Measurements from ENCODE around the gene PHRF1.

Gene PHRF1

GRCh38 chr11:618856-619627 is 42.8 kb downstream of the PHRF1 start:
- no peak overlapping the region for H3K27ac ChIP-seq (ENCODE audit: low read depth, low read length, severe bottlenecking)
- H3K36me3 ChIP-seq (ENCODE audit: control insufficient read depth, insufficient read depth, low read length), result peaks cover 7% of the 10 kb centered on the region
- WGBS, 2 experiments (ENCODE audit: insufficient coverage in 2 of 2), result 92 to 95% methylated on average over 9 to 18 of the region's 24 CpGs
- peaks cover 16% of the 10 kb centered on the region for H3K4me1 ChIP-seq (ENCODE audit: control insufficient read depth, insufficient read depth, low read length, poor library complexity, severe bottlenecking)
- no peaks in the 10 kb centered on the region for H3K9me3 ChIP-seq (ENCODE audit: control insufficient read depth, low read length)
- H3K4me3 ChIP-seq (ENCODE audit: extremely low read depth, insufficient read depth, low read length, poor library complexity, severe bottlenecking), result no peak overlapping the region

GRCh38 chr11:619628-620050 is 43.4 kb downstream of the PHRF1 start:
- WGBS, 2 experiments (ENCODE audit: insufficient coverage in 2 of 2), result 95 to 99% methylated on average over 15 to 17 of the region's 22 CpGs
- H3K9me3 ChIP-seq (ENCODE audit: control insufficient read depth, low read length), result no peaks in the 10 kb centered on the region
- peaks cover 5% of the 10 kb centered on the region for H3K36me3 ChIP-seq (ENCODE audit: control insufficient read depth, insufficient read depth, low read length)
- H3K4me1 ChIP-seq (ENCODE audit: control insufficient read depth, insufficient read depth, low read length, poor library complexity, severe bottlenecking), result peaks cover 16% of the 10 kb centered on the region
- no peak overlapping the region for H3K4me3 ChIP-seq (ENCODE audit: extremely low read depth, insufficient read depth, low read length, poor library complexity, severe bottlenecking)
- no peak overlapping the region for H3K27ac ChIP-seq (ENCODE audit: low read depth, low read length, severe bottlenecking)

- H3K27ac ChIP-seq (ENCODE audit: low read depth, low read length, severe bottlenecking), result no peak overlapping the region
- no peaks in the 10 kb centered on the region for H3K9me3 ChIP-seq (ENCODE audit: control insufficient read depth, low read length)
- 97 to 98% methylated on average over 11 of the region's 13 CpGs for WGBS, 2 experiments (ENCODE audit: insufficient coverage in 2 of 2)
- H3K4me1 ChIP-seq (ENCODE audit: control insufficient read depth, insufficient read depth, low read length, poor library complexity, severe bottlenecking), result peaks cover 12% of the 10 kb centered on the region
- H3K4me3 ChIP-seq (ENCODE audit: extremely low read depth, insufficient read depth, low read length, poor library complexity, severe bottlenecking), result no peak overlapping the region
- peaks cover 5% of the 10 kb centered on the region for H3K36me3 ChIP-seq (ENCODE audit: control insufficient read depth, insufficient read depth, low read length)
Observed at GRCh38 chr11:620201-620600, 43.9 kb downstream of the PHRF1 start.

GRCh38 chr11:620935-621814 is 44.9 kb downstream of the PHRF1 start:
- Histone ChIP-seq H3K36me3 (ENCODE audit: control insufficient read depth, insufficient read depth, low read length) (peaks cover 5% of the 10 kb centered on the region), H3K4me1 (ENCODE audit: control insufficient read depth, insufficient read depth, low read length, poor library complexity, severe bottlenecking) (peaks cover 6% of the 10 kb centered on the region), H3K27ac (ENCODE audit: low read depth, low read length, severe bottlenecking) (no peak overlapping the region), H3K4me3 (ENCODE audit: extremely low read depth, insufficient read depth, low read length, poor library complexity, severe bottlenecking) (no peak overlapping the region), H3K9me3 (ENCODE audit: control insufficient read depth, low read length) (no peaks in the 10 kb centered on the region)
- WGBS, 2 experiments (ENCODE audit: insufficient coverage in 2 of 2), result 89 to 91% methylated on average over 36 to 44 of the region's 45 CpGs

GRCh38 chr11:621838-622237 is 45.6 kb downstream of the PHRF1 start:
- Histone ChIP-seq H3K27ac (ENCODE audit: low read depth, low read length, severe bottlenecking) (no peak overlapping the region), H3K36me3 (ENCODE audit: control insufficient read depth, insufficient read depth, low read length) (peaks cover 5% of the 10 kb centered on the region), H3K4me3 (ENCODE audit: extremely low read depth, insufficient read depth, low read length, poor library complexity, severe bottlenecking) (no peak overlapping the region), H3K9me3 (ENCODE audit: control insufficient read depth, low read length) (no peaks in the 10 kb centered on the region), H3K4me1 (ENCODE audit: control insufficient read depth, insufficient read depth, low read length, poor library complexity, severe bottlenecking) (peaks cover 2% of the 10 kb centered on the region)
- 95 to 96% methylated on average over 20 to 27 of the region's 27 CpGs for WGBS, 2 experiments (ENCODE audit: insufficient coverage in 2 of 2)

- H3K9me3 ChIP-seq (ENCODE audit: control insufficient read depth, low read length), result no peaks in the 10 kb centered on the region
- no peaks in the 10 kb centered on the region for H3K36me3 ChIP-seq (ENCODE audit: control insufficient read depth, insufficient read depth, low read length)
- H3K27ac ChIP-seq (ENCODE audit: low read depth, low read length, severe bottlenecking), result no peak overlapping the region
- H3K4me3 ChIP-seq (ENCODE audit: extremely low read depth, insufficient read depth, low read length, poor library complexity, severe bottlenecking), result no peak overlapping the region
- H3K4me1 ChIP-seq (ENCODE audit: control insufficient read depth, insufficient read depth, low read length, poor library complexity, severe bottlenecking), result peaks cover 2% of the 10 kb centered on the region
- WGBS, 2 experiments (ENCODE audit: insufficient coverage in 2 of 2), result 82 to 86% methylated on average over 13 to 15 of the region's 15 CpGs
Observed at GRCh38 chr11:623349-623869, 47.1 kb downstream of the PHRF1 start.

GRCh38 chr11:623999-624704 is 47.9 kb downstream of the PHRF1 start:
- Histone ChIP-seq H3K27ac (ENCODE audit: low read depth, low read length, severe bottlenecking) (no peak overlapping the region), H3K4me3 (ENCODE audit: extremely low read depth, insufficient read depth, low read length, poor library complexity, severe bottlenecking) (no peak overlapping the region), H3K4me1 (ENCODE audit: control insufficient read depth, insufficient read depth, low read length, poor library complexity, severe bottlenecking) (peaks cover 8% of the 10 kb centered on the region), H3K9me3 (ENCODE audit: control insufficient read depth, low read length) (no peaks in the 10 kb centered on the region), H3K36me3 (ENCODE audit: control insufficient read depth, insufficient read depth, low read length) (no peaks in the 10 kb centered on the region)
- WGBS, 2 experiments (ENCODE audit: insufficient coverage in 2 of 2), result 90 to 92% methylated on average over 25 of the region's 25 CpGs

- no peaks in the 10 kb centered on the region for H3K9me3 ChIP-seq (ENCODE audit: control insufficient read depth, low read length)
- peaks cover 10% of the 10 kb centered on the region for H3K4me1 ChIP-seq (ENCODE audit: control insufficient read depth, insufficient read depth, low read length, poor library complexity, severe bottlenecking)
- H3K27ac ChIP-seq (ENCODE audit: low read depth, low read length, severe bottlenecking), result no peak within 1 kb of the TSS
- no peaks in the 10 kb centered on the region for H3K36me3 ChIP-seq (ENCODE audit: control insufficient read depth, insufficient read depth, low read length)
- WGBS, 2 experiments (ENCODE audit: insufficient coverage in 2 of 2), result 85 to 96% methylated on average over 23 to 28 of the region's 33 CpGs
- no peak within 1 kb of the TSS for H3K4me3 ChIP-seq (ENCODE audit: extremely low read depth, insufficient read depth, low read length, poor library complexity, severe bottlenecking)
Observed at GRCh38 chr11:624705-625635, 48.7 kb downstream of the PHRF1 start, which contains the start of gene CDHR5. Gene CDHR5 (minus strand): TSS chr11:624955. CDS start chr11:624902, 53 bp downstream.

- H3K27ac ChIP-seq (ENCODE audit: low read depth, low read length, severe bottlenecking), result no peak overlapping the region
- H3K4me3 ChIP-seq (ENCODE audit: extremely low read depth, insufficient read depth, low read length, poor library complexity, severe bottlenecking), result no peak overlapping the region
- WGBS, 2 experiments (ENCODE audit: insufficient coverage in 2 of 2), result 85 to 88% methylated on average over 16 to 17 of the region's 22 CpGs
- H3K36me3 ChIP-seq (ENCODE audit: control insufficient read depth, insufficient read depth, low read length), result no peaks in the 10 kb centered on the region
- peaks cover 10% of the 10 kb centered on the region for H3K4me1 ChIP-seq (ENCODE audit: control insufficient read depth, insufficient read depth, low read length, poor library complexity, severe bottlenecking)
- no peaks in the 10 kb centered on the region for H3K9me3 ChIP-seq (ENCODE audit: control insufficient read depth, low read length)
Observed at GRCh38 chr11:625636-626268, 49.5 kb downstream of the PHRF1 start.

Data from mesodermal cell (in vitro differentiated cells).